Measurements from ENCODE around the gene DMTF1. TPM values are rescaled to one million over a fixed set of nuclear protein-coding genes. Genes with fewer than 3 reads are reported as not detected.
A peak's percentile ranks its signal among the peaks of the same experiment; 100 is the strongest.

The DMTF1 gene
- total and polyA plus RNA-seq, 2 donors (not counting 1 experiment from before 2014, with no cell fraction given): 139 to 235 TPM

DNA sequence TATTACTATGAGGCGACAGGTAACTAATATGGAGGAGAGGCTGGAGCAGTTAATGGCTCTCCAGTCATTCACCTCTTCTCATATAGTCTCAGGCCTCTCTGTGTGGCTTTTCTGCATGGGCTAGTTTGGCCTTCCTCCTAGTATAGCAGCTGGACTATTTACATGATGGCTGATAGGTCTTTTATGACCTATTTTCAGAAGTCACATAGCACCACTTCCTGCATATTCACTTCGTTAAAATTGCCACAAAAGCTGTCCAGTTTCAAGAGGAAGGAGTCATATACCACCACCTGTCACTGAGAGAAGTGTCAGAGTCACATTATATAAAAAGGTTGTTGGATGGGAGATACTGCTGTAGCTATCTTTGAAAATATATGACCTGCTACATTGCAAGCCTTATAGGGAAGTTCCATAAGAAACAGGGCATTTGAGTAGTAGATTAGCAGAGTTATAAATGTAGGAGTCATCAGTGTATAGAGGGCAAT, 8.0 kb upstream of the DMTF1 start:
- peak; percentile 28 for ATAC-seq (ENCODE audit: low read depth)
- Histone ChIP-seq H3K79me2 (ENCODE audit: control insufficient read depth, insufficient read depth, low read length) (no peaks in the 10 kb centered on the region), H3K4me3 (ENCODE audit: control extremely low read depth in 1 of 5, extremely low read depth in 1 of 5, insufficient read depth in 1 of 5, low read depth in 2 of 5, low read length in 4 of 5) (no peak overlapping the region), H3K36me3 (replicated peaks in 1 of 2; ENCODE audit: control extremely low read depth in 1 of 2, control insufficient read depth in 1 of 2, extremely low read depth in 1 of 2, insufficient read depth in 2 of 2, low read length in 1 of 2) (no peaks in the 10 kb centered on the region), H3K27me3 (replicated peaks in 1 of 4; ENCODE audit: control extremely low read depth in 1 of 4, control insufficient read depth in 3 of 4, insufficient read depth in 4 of 4, low read length in 3 of 4) (no peaks in the 10 kb centered on the region), H3K27ac (ENCODE audit: low read length in 2 of 2) (peak overlapping the region in 1 of 2 donors; percentile 17), H3K4me1 (ENCODE audit: control insufficient read depth in 2 of 2, insufficient read depth in 2 of 2, low read length in 2 of 2) (peaks cover 13% of the 10 kb centered on the region in 2 donors), H3K9me3 (ENCODE audit: control extremely low read depth in 1 of 3, control insufficient read depth in 2 of 3, insufficient read depth in 1 of 3, low read length in 2 of 3) (no peaks in the 10 kb centered on the region), H4K20me1 (ENCODE audit: control insufficient read depth, insufficient read depth, low read length, poor library complexity, severe bottlenecking) (no peaks in the 10 kb centered on the region), H3K9ac (ENCODE audit: low read length) (no peak overlapping the region), H3K4me2 (replicated peaks; ENCODE audit: low read depth, low read length, poor library complexity, severe bottlenecking) (peak overlapping the region; percentile 12), H2AFZ (ENCODE audit: insufficient read depth, low read depth, low read length, poor library complexity, severe bottlenecking) (peak overlapping the region; percentile 39)
- no CpG with 5 or more reads among the region's 2 CpGs for WGBS (ENCODE audit: insufficient coverage)
- ChIA-PET POLR2A (interaction anchor here (1.5 kb wide), 1 partner anchor 8 kb away, joined by 3 read pairs; the partner anchor contains the start of gene DMTF1), CTCF (interaction anchor here (1.4 kb wide), 1 partner anchor 218 kb away, joined by 5 read pairs; no protein-coding TSS in a partner anchor)
- H3K27ac Mint-ChIP-seq: no peak overlapping the region
- no peak overlapping the region for H3K4me3 Mint-ChIP-seq
- H3K9me3 Mint-ChIP-seq (ENCODE audit: insufficient read depth): no peaks in the 10 kb centered on the region
- peak; percentile 26 for DNase-seq
- peaks cover 12% of the 10 kb centered on the region for H3K4me1 Mint-ChIP-seq
- intact Hi-C loops (cut with micrococcal nuclease): no loop called here
- H3K27me3 Mint-ChIP-seq: no peaks in the 10 kb centered on the region
- no peak for TF ChIP-seq EZH2 (IDR thresholded peaks at IDR 0.05; ENCODE audit: borderline replicate concordance, insufficient read depth, low read depth, low read length, poor library complexity, severe bottlenecking)
- TF ChIP-seq, protein P1, sequence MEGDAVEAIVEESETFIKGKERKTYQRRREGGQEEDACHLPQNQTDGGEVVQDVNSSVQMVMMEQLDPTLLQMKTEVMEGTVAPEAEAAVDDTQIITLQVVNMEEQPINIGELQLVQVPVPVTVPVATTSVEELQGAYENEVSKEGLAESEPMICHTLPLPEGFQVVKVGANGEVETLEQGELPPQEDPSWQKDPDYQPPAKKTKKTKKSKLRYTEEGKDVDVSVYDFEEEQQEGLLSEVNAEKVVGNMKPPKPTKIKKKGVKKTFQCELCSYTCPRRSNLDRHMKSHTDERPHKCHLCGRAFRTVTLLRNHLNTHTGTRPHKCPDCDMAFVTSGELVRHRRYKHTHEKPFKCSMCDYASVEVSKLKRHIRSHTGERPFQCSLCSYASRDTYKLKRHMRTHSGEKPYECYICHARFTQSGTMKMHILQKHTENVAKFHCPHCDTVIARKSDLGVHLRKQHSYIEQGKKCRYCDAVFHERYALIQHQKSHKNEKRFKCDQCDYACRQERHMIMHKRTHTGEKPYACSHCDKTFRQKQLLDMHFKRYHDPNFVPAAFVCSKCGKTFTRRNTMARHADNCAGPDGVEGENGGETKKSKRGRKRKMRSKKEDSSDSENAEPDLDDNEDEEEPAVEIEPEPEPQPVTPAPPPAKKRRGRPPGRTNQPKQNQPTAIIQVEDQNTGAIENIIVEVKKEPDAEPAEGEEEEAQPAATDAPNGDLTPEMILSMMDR (IDR thresholded peaks at IDR 0.05): no peak

DNA sequence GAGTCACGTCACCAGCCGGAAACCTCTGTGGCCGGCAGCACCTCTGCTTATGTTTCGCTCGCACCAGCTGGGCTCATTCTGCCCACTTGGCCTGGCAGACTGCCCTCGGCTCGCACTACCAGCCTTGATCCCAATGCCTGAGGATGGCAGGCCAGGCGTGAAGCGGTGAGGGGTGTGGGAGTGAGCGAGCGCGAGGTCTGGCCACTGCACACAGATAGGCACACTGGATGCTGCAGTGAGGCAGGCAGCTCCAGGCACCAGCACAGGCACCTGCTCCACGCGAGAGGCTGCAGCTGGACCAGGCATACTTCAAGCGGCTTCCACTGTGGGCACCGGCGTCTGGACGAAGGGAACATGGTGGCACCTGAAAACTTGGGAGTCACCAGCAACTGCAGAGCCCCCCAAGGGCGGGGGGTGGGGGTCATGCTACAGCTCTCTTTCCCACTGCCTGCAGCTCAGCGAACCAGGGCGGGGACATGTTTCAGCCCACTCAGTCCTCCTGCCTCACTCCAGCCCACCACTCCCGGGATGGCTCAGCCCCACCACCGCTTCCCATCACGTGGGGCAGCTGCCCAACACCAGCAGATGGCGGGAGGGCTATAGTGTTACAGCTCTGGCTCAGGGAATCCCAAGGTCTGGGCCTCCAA, 5.4 kb upstream of the DMTF1 start:
- Histone ChIP-seq H3K79me2 (ENCODE audit: control insufficient read depth, insufficient read depth, low read length) (no peaks in the 10 kb centered on the region), H3K4me2 (replicated peaks; ENCODE audit: low read depth, low read length, poor library complexity, severe bottlenecking) (no peak overlapping the region), H3K9ac (ENCODE audit: low read length) (no peak overlapping the region), H3K4me1 (ENCODE audit: control insufficient read depth in 2 of 2, insufficient read depth in 2 of 2, low read length in 2 of 2) (peaks cover 18 to 19% of the 10 kb centered on the region in 2 donors), H3K27me3 (replicated peaks in 1 of 4; ENCODE audit: control extremely low read depth in 1 of 4, control insufficient read depth in 3 of 4, insufficient read depth in 4 of 4, low read length in 3 of 4) (no peaks in the 10 kb centered on the region), H2AFZ (ENCODE audit: insufficient read depth, low read depth, low read length, poor library complexity, severe bottlenecking) (no peak overlapping the region), H3K27ac (ENCODE audit: low read length in 2 of 2) (no peak overlapping the region), H3K36me3 (replicated peaks in 1 of 2; ENCODE audit: control extremely low read depth in 1 of 2, control insufficient read depth in 1 of 2, extremely low read depth in 1 of 2, insufficient read depth in 2 of 2, low read length in 1 of 2) (no peaks in the 10 kb centered on the region), H4K20me1 (ENCODE audit: control insufficient read depth, insufficient read depth, low read length, poor library complexity, severe bottlenecking) (no peaks in the 10 kb centered on the region), H3K9me3 (ENCODE audit: control extremely low read depth in 1 of 3, control insufficient read depth in 2 of 3, insufficient read depth in 1 of 3, low read length in 2 of 3) (no peaks in the 10 kb centered on the region), H3K4me3 (ENCODE audit: control extremely low read depth in 1 of 5, extremely low read depth in 1 of 5, insufficient read depth in 1 of 5, low read depth in 2 of 5, low read length in 4 of 5) (no peak overlapping the region)
- peaks cover 17% of the 10 kb centered on the region for H3K4me1 Mint-ChIP-seq
- H3K27ac Mint-ChIP-seq: no peak overlapping the region
- CTCF ChIA-PET: interaction anchor here (0.8 to 5.5 kb wide), 5 partner anchors 9 to 220 kb away, joined by 3 to 60 read pairs (median 5); no protein-coding TSS in a partner anchor
- no peaks in the 10 kb centered on the region for H3K27me3 Mint-ChIP-seq
- no peak for DNase-seq
- H3K4me3 Mint-ChIP-seq: no peak overlapping the region
- intact Hi-C loops (cut with micrococcal nuclease): no loop called here
- POLR2A ChIA-PET: no interaction called here
- ATAC-seq (ENCODE audit: low read depth): no peak
- TF ChIP-seq, protein P1 (IDR thresholded peaks at IDR 0.05): no peak
- no peak for TF ChIP-seq EZH2 (IDR thresholded peaks at IDR 0.05; ENCODE audit: borderline replicate concordance, insufficient read depth, low read depth, low read length, poor library complexity, severe bottlenecking)
- 94% methylated on average over 25 of the region's 25 CpGs for WGBS (ENCODE audit: insufficient coverage)
- H3K9me3 Mint-ChIP-seq (ENCODE audit: insufficient read depth): no peaks in the 10 kb centered on the region
